ENCODE results near the gene NLRP3. TPM values are rescaled to one million over a fixed set of nuclear protein-coding genes. Genes with fewer than 3 reads are reported as not detected.

The NLRP3 gene
- total and polyA plus RNA-seq, 12 donors = 0.28 to 6.1 (median 0.78) TPM

DNA sequence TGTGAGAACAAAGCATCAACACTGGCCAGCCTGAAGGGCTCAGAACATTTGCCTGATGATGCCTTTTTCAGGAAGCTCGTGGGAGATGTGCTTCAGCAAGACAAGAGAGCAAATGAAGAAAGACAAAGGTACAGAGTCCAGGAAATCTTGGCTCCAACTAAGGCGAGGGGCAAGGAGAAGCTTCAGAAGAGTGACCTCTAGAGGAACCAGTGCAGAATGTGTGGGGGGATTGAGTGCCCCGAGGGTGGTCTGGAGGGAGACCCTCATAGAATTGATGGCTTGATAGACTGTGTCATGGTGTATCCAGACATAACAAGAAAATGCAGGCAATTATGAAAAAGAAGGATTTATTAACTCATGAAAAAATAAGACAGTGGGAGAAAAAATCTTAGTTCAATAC, 15.3 kb upstream of the NLRP3 start:
- Histone ChIP-seq H3K4me1 (peaks cover 0 to 14% (median 4%) of the 10 kb centered on the region in 9 donors), H3K27me3 (peaks cover 0 to 5% (median 0%) of the 10 kb centered on the region in 7 donors), H3K27ac (no peak overlapping the region), H3K36me3 (no peaks in the 10 kb centered on the region), H3K4me3 (no peak overlapping the region), H3K9me3 (no peaks in the 10 kb centered on the region)
- no peak for DNase-seq
- no peak for ATAC-seq
- 31 to 33% methylated on average over 3 of the region's 3 CpGs for WGBS, 2 donors
- intact Hi-C loops (cut with DNase I) = no loop called here
- TF ChIP-seq, protein P1, sequence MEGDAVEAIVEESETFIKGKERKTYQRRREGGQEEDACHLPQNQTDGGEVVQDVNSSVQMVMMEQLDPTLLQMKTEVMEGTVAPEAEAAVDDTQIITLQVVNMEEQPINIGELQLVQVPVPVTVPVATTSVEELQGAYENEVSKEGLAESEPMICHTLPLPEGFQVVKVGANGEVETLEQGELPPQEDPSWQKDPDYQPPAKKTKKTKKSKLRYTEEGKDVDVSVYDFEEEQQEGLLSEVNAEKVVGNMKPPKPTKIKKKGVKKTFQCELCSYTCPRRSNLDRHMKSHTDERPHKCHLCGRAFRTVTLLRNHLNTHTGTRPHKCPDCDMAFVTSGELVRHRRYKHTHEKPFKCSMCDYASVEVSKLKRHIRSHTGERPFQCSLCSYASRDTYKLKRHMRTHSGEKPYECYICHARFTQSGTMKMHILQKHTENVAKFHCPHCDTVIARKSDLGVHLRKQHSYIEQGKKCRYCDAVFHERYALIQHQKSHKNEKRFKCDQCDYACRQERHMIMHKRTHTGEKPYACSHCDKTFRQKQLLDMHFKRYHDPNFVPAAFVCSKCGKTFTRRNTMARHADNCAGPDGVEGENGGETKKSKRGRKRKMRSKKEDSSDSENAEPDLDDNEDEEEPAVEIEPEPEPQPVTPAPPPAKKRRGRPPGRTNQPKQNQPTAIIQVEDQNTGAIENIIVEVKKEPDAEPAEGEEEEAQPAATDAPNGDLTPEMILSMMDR (IDR thresholded peaks at IDR 0.05) = no peak

DNA sequence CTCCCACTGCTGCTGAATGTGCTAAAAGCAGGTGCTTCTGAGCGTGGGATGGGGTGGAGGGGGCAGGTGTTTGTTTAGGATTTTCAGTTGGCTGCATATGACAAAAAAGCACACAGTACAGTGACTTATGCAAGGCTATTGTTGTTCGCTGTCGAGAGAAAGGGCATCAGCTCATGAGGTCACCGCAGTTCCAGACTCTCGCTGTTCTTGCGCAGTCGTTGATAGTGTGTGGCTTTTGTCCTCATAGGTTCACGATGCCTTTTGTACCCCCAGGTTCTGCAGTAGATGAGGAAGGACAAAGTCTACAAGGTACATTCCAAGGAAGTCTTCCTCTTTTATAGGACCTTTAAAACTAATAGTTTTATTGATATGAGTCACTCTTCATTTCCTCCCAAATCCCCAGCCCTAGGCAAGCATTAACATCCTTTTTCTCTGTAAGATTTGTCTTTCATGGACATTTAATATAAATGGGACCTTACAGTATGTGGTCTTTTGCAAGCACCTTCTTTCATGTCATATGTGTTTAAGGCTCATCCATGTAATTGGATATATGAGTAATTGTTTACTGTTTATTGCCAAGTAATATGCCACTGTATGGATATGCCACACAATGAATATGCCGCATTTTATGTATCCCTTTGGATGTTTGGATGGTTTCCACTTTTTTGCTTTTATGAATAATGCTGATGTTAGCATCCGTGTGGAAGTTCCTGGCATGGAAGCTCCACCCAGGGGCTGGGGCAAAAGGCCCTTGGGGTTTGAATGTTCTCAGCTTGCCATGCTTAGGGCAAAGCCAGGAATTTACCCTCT, 14.5 kb upstream of the NLRP3 start:
- 80 to 82% methylated on average over 10 of the region's 10 CpGs for WGBS, 2 donors
- H3K27me3 ChIP-seq = peaks cover 0 to 5% (median 0%) of the 10 kb centered on the region in 7 donors
- no peaks in the 10 kb centered on the region for H3K36me3 ChIP-seq
- H3K4me3 ChIP-seq = no peak overlapping the region
- ATAC-seq (no peak), DNase-seq (no peak)
- TF ChIP-seq, protein P1 (IDR thresholded peaks at IDR 0.05) = no peak
- H3K27ac ChIP-seq = peak overlapping the region in 1 of 10 donors; percentile 62
- intact Hi-C loops (cut with DNase I) = no loop called here
- H3K9me3 ChIP-seq = no peaks in the 10 kb centered on the region
- H3K4me1 ChIP-seq = peaks cover 0 to 15% (median 4%) of the 10 kb centered on the region in 9 donors

DNA sequence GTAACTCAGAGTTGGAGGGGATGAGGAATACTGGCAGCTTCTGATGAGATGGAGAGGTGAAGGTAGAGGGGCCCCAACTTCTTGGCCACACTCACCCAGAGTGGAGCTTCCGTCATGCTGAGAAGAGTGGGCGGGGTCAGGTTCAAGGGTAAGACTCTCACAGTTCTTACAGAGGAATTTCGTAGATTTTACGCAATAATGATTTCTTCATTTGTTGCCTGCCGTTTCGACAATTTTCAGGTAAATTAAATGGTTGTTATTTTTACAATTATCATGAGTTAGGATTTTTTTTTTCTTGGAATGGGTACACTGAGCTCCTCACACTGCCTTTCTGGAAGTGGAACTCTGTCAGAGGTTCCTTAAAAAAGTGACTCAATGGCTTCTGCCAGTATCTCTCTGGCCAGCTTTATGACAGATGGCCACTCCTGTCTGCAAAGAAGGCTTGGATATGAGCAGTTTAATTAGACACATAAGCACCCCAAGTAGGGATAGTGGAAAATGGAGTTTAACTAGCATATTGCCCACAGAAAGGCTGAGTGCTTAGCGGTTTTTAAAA, 13.8 kb upstream of the NLRP3 start:
- 79 to 83% methylated on average over 7 of the region's 7 CpGs for WGBS, 2 donors
- Histone ChIP-seq H3K4me1 (peaks cover 0 to 22% (median 4%) of the 10 kb centered on the region in 9 donors), H3K27ac (peak overlapping the region in 1 of 10 donors; percentile 62), H3K9me3 (no peaks in the 10 kb centered on the region), H3K36me3 (no peaks in the 10 kb centered on the region), H3K4me3 (no peak overlapping the region), H3K27me3 (peaks cover 0 to 3% (median 0%) of the 10 kb centered on the region in 7 donors)
- DNase-seq (no peak), ATAC-seq (peak in 1 of 8 donors; percentile 50)
- intact Hi-C loops (cut with DNase I) = no loop called here
- TF ChIP-seq, protein P1 (IDR thresholded peaks at IDR 0.05) = no peak

DNA sequence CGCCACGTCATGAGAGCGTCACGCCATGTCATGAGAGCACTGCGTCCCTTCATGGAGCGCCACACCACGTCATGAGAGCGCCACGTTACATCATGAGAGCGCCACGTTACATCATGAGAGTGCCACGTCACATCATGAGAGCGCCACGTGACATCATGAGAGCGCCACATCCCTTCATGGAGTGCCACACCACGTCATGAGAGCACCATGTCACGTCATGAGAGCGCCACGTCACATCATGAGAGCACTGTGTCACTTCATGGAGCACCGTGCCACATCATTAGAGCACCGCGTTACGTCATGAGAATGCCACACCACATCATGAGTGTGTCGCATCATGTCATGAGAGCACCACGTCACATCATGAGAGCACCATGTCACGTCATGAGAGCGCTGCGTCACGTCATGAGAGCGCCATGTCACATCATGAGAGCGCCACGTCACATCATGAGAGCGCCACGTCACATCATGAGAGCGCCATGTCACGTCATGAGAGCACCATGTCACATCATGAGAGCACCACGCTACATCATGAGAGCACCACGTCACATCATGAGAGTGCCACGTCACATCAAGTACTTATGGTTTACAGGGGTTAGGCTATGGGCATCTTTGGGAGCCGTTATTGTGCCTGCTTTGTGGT, 9.8 kb upstream of the NLRP3 start:
- Histone ChIP-seq H3K27me3 (no peaks in the 10 kb centered on the region), H3K9me3 (no peaks in the 10 kb centered on the region), H3K27ac (peak overlapping the region in 1 of 10 donors; percentile 74), H3K4me1 (peaks cover 0 to 60% (median 4%) of the 10 kb centered on the region in 9 donors), H3K36me3 (no peaks in the 10 kb centered on the region), H3K4me3 (no peak overlapping the region)
- WGBS, 2 donors = 85 to 96% methylated on average over 29 to 40 of the region's 40 CpGs
- intact Hi-C loops (cut with DNase I) = no loop called here
- ATAC-seq = no peak
- no peak for DNase-seq
- TF ChIP-seq, protein P1 (IDR thresholded peaks at IDR 0.05) = no peak

Data from heart right ventricle (tissue), 16 donors.